Right ventricle myocardium superior (tissue), 1 donor: ENCODE data around the gene MTTP. TPM values are rescaled to one million over a fixed set of nuclear protein-coding genes. Genes with fewer than 3 reads are reported as not detected.
A peak's percentile ranks its signal among the peaks of the same experiment; 100 is the strongest.

Experiments
- ATAC-seq: fragments of 200-7000 bp; cut with Tn5 transposase; one replicate; pipeline ENCODE4 v1.9.1; 2020; ENCODE audit warnings: mild to moderate bottlenecking; ENCODE audit not compliant: poor library complexity
- DNase-seq: peaks from one replicate; pipeline ENCODE4 v3.0.0-alpha.2; 2020
- intact Hi-C: fragments of 100-400 bp; cut with DNase I; formaldehyde crosslinking; loops from one replicate; pipeline ENCODE4 v1.11.2; 2022
- total RNA-seq: library from RNA; stranded (reverse); fragmentation: NEBNext Ultra II Directional; extraction: Animal tissue kit (Norgen Biotek cat#: 25700); gene quantifications from one replicate; pipeline ENCODE4 v1.2.1, GENCODE V29; 2021
- donor health status: DM: no; HTN: yes; CAD: no; lungs with severe emphysema.

The MTTP gene
- total RNA-seq, 1 donor from 2014 or later: 3.3 TPM

GRCh38 chr4:99633772-99634171 is 59.1 kb downstream of the MTTP start:
- DNase-seq (no peak), ATAC-seq (no peak)
- intact Hi-C loops: no loop called here

GRCh38 chr4:99634742-99635360 is 60.2 kb downstream of the MTTP start:
- no peak for ATAC-seq
- DNase-seq: no peak
- intact Hi-C loops: no loop called here

- DNase-seq (no peak), ATAC-seq (no peak)
- intact Hi-C loops: no loop called here
Observed at GRCh38 chr4:99635601-99636000, 61.0 kb downstream of the MTTP start.

- intact Hi-C loops: no loop called here
- no peak for ATAC-seq
Observed at GRCh38 chr4:99636422-99636821, 61.8 kb downstream of the MTTP start.

GRCh38 chr4:99637174-99637573 is 62.5 kb downstream of the MTTP start:
- intact Hi-C loops: no loop called here
- no peak for DNase-seq
- ATAC-seq: no peak

More at GRCh38 chr4:99636422-99636821, 61.8 kb downstream of the MTTP start:
- no peak for DNase-seq

- ATAC-seq (no peak), DNase-seq (no peak)
- intact Hi-C loops: no loop called here
Observed at GRCh38 chr4:99640676-99641075, 66.1 kb downstream of the MTTP start.

GRCh38 chr4:99642725-99643489 is 68.3 kb downstream of the MTTP start:
- DNase-seq (peak; percentile 85), ATAC-seq (peak; percentile 97)
- intact Hi-C loops: no loop called here

GRCh38 chr4:99644453-99644852 is 69.8 kb downstream of the MTTP start:
- intact Hi-C loops: no loop called here
- DNase-seq: no peak

GRCh38 chr4:99645036-99645435 is 70.4 kb downstream of the MTTP start:
- intact Hi-C loops: no loop called here
- no peak for ATAC-seq
- DNase-seq: no peak

More at GRCh38 chr4:99644453-99644852, 69.8 kb downstream of the MTTP start:
- ATAC-seq: no peak

GRCh38 chr4:99645638-99646037 is 71.0 kb downstream of the MTTP start:
- intact Hi-C loops: no loop called here
- ATAC-seq (no peak), DNase-seq (no peak)

- intact Hi-C loops: no loop called here
- no peak for ATAC-seq
Observed at GRCh38 chr4:99647071-99647470, 72.4 kb downstream of the MTTP start.

GRCh38 chr4:99648321-99648720 is 73.7 kb downstream of the MTTP start:
- intact Hi-C loops: no loop called here
- DNase-seq (no peak), ATAC-seq (no peak)

More at GRCh38 chr4:99647071-99647470, 72.4 kb downstream of the MTTP start:
- no peak for DNase-seq

- ATAC-seq (no peak), DNase-seq (no peak)
- intact Hi-C loops: no loop called here
Observed at GRCh38 chr4:99649208-99649607, 74.6 kb downstream of the MTTP start.

- ATAC-seq: no peak
- DNase-seq: no peak
- intact Hi-C loops: no loop called here
Observed at GRCh38 chr4:99649778-99650177, 75.2 kb downstream of the MTTP start.

- no peak for ATAC-seq
- intact Hi-C loops: no loop called here
Observed at GRCh38 chr4:99651016-99651769, 76.6 kb downstream of the MTTP start.

GRCh38 chr4:99651811-99652485 is 77.3 kb downstream of the MTTP start:
- DNase-seq (no peak), ATAC-seq (no peak)
- intact Hi-C loops: no loop called here

More at GRCh38 chr4:99651016-99651769, 76.6 kb downstream of the MTTP start:
- DNase-seq: no peak

- DNase-seq (no peak), ATAC-seq (no peak)
- intact Hi-C loops: no loop called here
Observed at GRCh38 chr4:99652596-99653436, 78.2 kb downstream of the MTTP start.

GRCh38 chr4:99653916-99654315 is 79.3 kb downstream of the MTTP start:
- intact Hi-C loops: no loop called here
- no peak for DNase-seq
- no peak for ATAC-seq
